HG03378 (cell line): ENCODE results near the gene XRCC3.
"Not testable (repeated sequence)": the region's sequence is repeated elsewhere in the genome, so short reads cannot be mapped to it uniquely, and the experiment has no call there.

Experiments used
- ATAC-seq: cut with Tn5 transposase; IDR thresholded peaks from one replicate; pipeline ENCODE4 v1.9.1; 2021; ENCODE audit warnings: mild to moderate bottlenecking, moderate library complexity; ENCODE audit not compliant: unreplicated experiment

XRCC3 gene

GRCh38 chr14:103675957-103676356 is 39.3 kb downstream of the XRCC3 start:
- ATAC-seq: no peak

GRCh38 chr14:103671911-103672310 is 43.3 kb downstream of the XRCC3 start:
- ATAC-seq: no peak

GRCh38 chr14:103669370-103669769 is 45.9 kb downstream of the XRCC3 start:
- ATAC-seq: no peak

- ATAC-seq: no peak
These were observed 47.1 kb downstream of the XRCC3 start for GRCh38 chr14:103668117-103668516.

GRCh38 chr14:103667671-103668070 is 47.6 kb downstream of the XRCC3 start:
- no peak for ATAC-seq

GRCh38 chr14:103663506-103663905 is 51.7 kb downstream of the XRCC3 start:
- ATAC-seq: no peak

- no peak for ATAC-seq
These were observed 52.7 kb downstream of the XRCC3 start for GRCh38 chr14:103662591-103662990.

- ATAC-seq: no peak
These were observed 53.2 kb downstream of the XRCC3 start for GRCh38 chr14:103662029-103662428.

- no peak for ATAC-seq
These were observed 55.6 kb downstream of the XRCC3 start for GRCh38 chr14:103659631-103660030.

GRCh38 chr14:103657471-103657870 is 57.8 kb downstream of the XRCC3 start:
- ATAC-seq: no peak

- ATAC-seq: no peak
These were observed 58.5 kb downstream of the XRCC3 start for GRCh38 chr14:103656756-103657133.

- no peak for ATAC-seq
These were observed 59.1 kb downstream of the XRCC3 start for GRCh38 chr14:103656031-103656755.

GRCh38 chr14:103654619-103655018 is 60.6 kb downstream of the XRCC3 start:
- ATAC-seq: no peak

- no peak for ATAC-seq
These were observed 61.4 kb downstream of the XRCC3 start for GRCh38 chr14:103653805-103654204.

GRCh38 chr14:103653336-103653735 is 61.9 kb downstream of the XRCC3 start:
- not testable (repeated sequence) for ATAC-seq

GRCh38 chr14:103652806-103653205 is 62.4 kb downstream of the XRCC3 start:
- ATAC-seq: no peak

- ATAC-seq: no peak
These were observed 63.7 kb downstream of the XRCC3 start for GRCh38 chr14:103651585-103651984.

- ATAC-seq: no peak
These were observed 65.0 kb downstream of the XRCC3 start for GRCh38 chr14:103650213-103650612.

- ATAC-seq: no peak
These were observed 66.2 kb downstream of the XRCC3 start for GRCh38 chr14:103649001-103649400.
